HG02678 (cell line): Measurements from ENCODE around the gene ME1.
"Not testable (repeated sequence)": the region's sequence is repeated elsewhere in the genome, so short reads cannot be mapped to it uniquely, and the experiment has no call there.

Experiments
- ATAC-seq: cut with Tn5 transposase; IDR thresholded peaks from one replicate; pipeline ENCODE4 v1.9.1; 2021; ENCODE audit warnings: mild to moderate bottlenecking, moderate library complexity; ENCODE audit not compliant: unreplicated experiment

The ME1 gene

GRCh38 chr6:83265384-83265783 lies 165.5 kb downstream of the ME1 start:
- no peak for ATAC-seq

- no peak for ATAC-seq
Measured at GRCh38 chr6:83260577-83260976, 170.3 kb downstream of the ME1 start.

- no peak for ATAC-seq
Measured at GRCh38 chr6:83258517-83258916, 172.3 kb downstream of the ME1 start.

- ATAC-seq, result no peak
Measured at GRCh38 chr6:83257791-83258190, 173.1 kb downstream of the ME1 start.

DNA sequence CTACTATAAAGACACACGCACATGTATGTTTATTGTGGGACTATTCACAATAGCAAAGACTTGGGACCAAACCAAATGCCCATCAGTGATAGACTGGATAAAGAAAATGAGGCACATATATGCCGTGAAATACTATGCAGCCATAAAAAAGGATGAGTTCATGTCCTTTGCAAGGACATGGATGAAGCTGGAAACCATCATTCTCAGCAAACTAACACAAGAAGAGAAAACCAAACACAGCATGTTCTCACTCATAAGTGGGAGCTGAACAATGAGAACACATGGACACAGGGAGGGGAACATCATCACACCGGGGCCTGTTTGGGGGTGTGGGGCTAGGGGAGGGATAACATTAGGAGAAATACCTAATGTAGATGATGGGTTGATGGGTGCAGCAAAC lies 174.1 kb downstream of the ME1 start:
- not testable (repeated sequence) for ATAC-seq

GRCh38 chr6:83252719-83253118 lies 178.1 kb downstream of the ME1 start:
- ATAC-seq, result no peak

GRCh38 chr6:83250235-83250634 lies 180.6 kb downstream of the ME1 start:
- ATAC-seq, result no peak

- no peak for ATAC-seq
Measured at GRCh38 chr6:83247471-83247870, 183.4 kb downstream of the ME1 start.

GRCh38 chr6:83231146-83231545 lies 199.7 kb downstream of the ME1 start:
- no peak for ATAC-seq

DNA sequence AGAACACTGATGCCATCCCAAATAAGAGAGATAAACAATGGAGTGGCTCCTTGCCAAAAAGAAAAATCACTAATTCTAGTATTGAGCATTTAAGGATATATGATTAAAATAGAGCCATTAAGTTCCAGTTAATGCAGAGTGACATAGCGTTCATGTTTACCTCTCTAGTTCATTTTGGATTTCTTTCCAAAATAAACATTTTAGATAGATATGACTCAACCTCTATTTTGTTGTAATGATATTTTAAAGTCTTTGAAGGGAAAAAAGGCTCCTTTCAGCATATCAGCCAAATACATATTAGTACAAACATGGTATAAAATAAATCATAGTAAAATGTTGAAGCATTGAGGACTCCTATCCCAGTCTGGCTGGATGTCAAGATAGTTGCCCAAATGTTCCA lies 204.3 kb downstream of the ME1 start:
- no peak for ATAC-seq

- peak; percentile 48 for ATAC-seq
Measured at GRCh38 chr6:83221889-83222479, 208.9 kb downstream of the ME1 start.

DNA sequence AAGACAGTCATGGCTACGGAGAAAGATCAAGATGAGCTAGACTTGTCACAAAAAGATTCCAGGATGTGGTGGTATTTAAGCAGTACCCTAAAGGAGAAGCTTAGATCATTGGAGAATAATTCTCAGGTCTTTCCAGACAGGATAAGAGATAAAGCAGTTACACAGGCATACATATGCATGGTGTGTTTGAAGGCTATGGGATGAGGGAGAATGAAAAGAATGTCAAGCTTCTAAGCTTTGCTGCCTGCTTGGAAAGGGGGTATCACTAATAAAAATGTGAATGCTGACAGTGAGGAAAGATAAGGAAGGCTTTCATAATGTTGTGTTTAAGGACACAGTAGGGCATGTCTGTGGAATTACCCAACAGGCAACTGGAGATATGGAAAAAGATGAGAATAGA lies 209.6 kb downstream of the ME1 start:
- ATAC-seq, result no peak

GRCh38 chr6:83220121-83220520 lies 210.7 kb downstream of the ME1 start:
- ATAC-seq, result no peak

DNA sequence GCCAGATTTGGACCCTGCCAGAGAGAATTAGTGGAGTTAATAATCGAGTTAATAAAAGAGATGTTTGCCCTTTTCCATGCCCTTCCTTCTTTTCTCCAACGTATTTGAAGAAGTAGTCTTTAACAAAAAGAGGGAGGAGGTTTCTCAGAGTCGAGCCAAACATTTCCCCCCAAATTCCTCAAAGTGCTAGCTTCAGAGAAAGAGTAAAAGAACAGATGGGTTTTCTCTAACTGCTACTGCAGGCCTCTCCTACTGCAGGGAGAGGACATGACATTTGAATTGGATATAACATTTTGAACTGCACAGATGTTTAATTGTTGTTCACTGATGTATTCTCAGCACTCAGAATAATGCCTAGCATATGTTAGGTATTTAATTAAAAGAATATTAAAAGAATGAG lies 212.2 kb downstream of the ME1 start:
- no peak for ATAC-seq

- ATAC-seq, result no peak
Measured at GRCh38 chr6:83216806-83217205, 214.0 kb downstream of the ME1 start.

GRCh38 chr6:83215131-83216047 lies 215.5 kb downstream of the ME1 start:
- peak; percentile 100 for ATAC-seq

DNA sequence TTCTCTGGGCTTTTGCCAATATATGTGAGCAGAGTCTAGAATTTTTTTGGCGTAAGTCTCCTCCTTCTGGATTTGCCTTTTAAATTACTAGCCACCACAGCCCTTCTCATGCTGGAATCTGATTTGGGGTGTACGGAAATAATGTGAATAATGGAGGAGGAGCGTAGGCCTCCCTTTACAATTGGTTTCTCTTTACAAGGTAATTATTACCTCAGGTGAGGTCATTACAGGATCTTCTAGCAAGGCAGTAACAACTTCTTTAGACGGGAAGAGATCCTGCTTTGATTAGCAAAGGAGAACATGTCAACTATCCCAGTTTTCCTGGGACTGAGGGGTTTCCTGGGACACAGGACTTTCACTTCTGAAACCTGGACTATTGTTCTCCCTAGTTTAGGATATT lies 228.8 kb downstream of the ME1 start:
- no peak for ATAC-seq

- ATAC-seq, result no peak
Measured at GRCh38 chr6:83199863-83200225, 231.0 kb downstream of the ME1 start.

GRCh38 chr6:83199173-83199862 lies 231.5 kb downstream of the ME1 start:
- ATAC-seq, result peak; percentile 65

- no peak for ATAC-seq
Measured at GRCh38 chr6:83198486-83199172, 232.2 kb downstream of the ME1 start.
